H9 (cell line): Measurements from ENCODE around the gene LARGE1. TPM values are rescaled to one million over a fixed set of nuclear protein-coding genes. Genes with fewer than 3 reads are reported as not detected.

ENCODE experiments used
- DNase-seq: peaks from one replicate; pipeline ENCODE4 v3.0.0-alpha.2; 2017
- H2AFZ ChIP-seq: one replicate; pipeline ENCODE4 v1.6.1; 2013; ENCODE audit warnings: mild to moderate bottlenecking, low read length, control low read depth, moderate library complexity
- H2AK5ac ChIP-seq: 2 replicates; pipeline ENCODE4 v1.6.1; 2013; ENCODE audit warnings: low read length, control low read depth, mixed read lengths; ENCODE audit not compliant: insufficient read length
- H2BK120ac ChIP-seq: one replicate; pipeline ENCODE4 v1.6.1; 2013; ENCODE audit warnings: low read depth, mild to moderate bottlenecking, low read length, control low read depth, inconsistent platforms; ENCODE audit not compliant: poor library complexity, severe bottlenecking
- H2BK12ac ChIP-seq: 2 replicates; pipeline ENCODE4 v1.6.1; 2013; ENCODE audit warnings: low read length, control low read depth, mixed read lengths, low read depth; ENCODE audit not compliant: insufficient read length
- H2BK15ac ChIP-seq: 2 replicates; pipeline ENCODE4 v1.6.1; 2013; ENCODE audit warnings: low read depth, low read length, control low read depth
- H2BK20ac ChIP-seq: one replicate; pipeline ENCODE4 v1.6.1; 2013; ENCODE audit warnings: low read depth, mild to moderate bottlenecking, low read length, control low read depth, inconsistent platforms; ENCODE audit not compliant: poor library complexity, severe bottlenecking
- H2BK5ac ChIP-seq: 2 replicates; pipeline ENCODE4 v1.6.1; 2013; ENCODE audit warnings: low read length, control low read depth, mixed read lengths; ENCODE audit not compliant: insufficient read length
- H3K14ac ChIP-seq: 2 replicates; pipeline ENCODE4 v1.6.1; 2013; ENCODE audit warnings: low read length, control low read depth; ENCODE audit not compliant: insufficient read depth
- H3K18ac ChIP-seq: 2 replicates; pipeline ENCODE4 v1.6.1; 2013; ENCODE audit warnings: low read depth, mild to moderate bottlenecking, mixed read lengths, low read length, control low read depth; ENCODE audit not compliant: insufficient read length
- H3K23ac ChIP-seq: 2 replicates; pipeline ENCODE4 v1.6.1; 2013; ENCODE audit warnings: low read length, control low read depth, mixed read lengths, low read depth; ENCODE audit not compliant: insufficient read length
- H3K23me2 ChIP-seq: 2 replicates; pipeline ENCODE4 v1.6.1; 2013; ENCODE audit warnings: low read depth, mild to moderate bottlenecking, mixed read lengths, low read length, control low read depth; ENCODE audit not compliant: insufficient read length, poor library complexity, severe bottlenecking
- H3K27ac ChIP-seq: 2 replicates; pipeline ENCODE4 v1.5.1; 2013; ENCODE audit warnings: low read length, control low read depth, mixed read lengths, low read depth; ENCODE audit not compliant: insufficient read length
- H3K27me3 ChIP-seq: 2 replicates; pipeline ENCODE4 v1.6.1; 2013; ENCODE audit warnings: low read length, control low read depth, inconsistent platforms; ENCODE audit not compliant: insufficient read depth
- H3K4ac ChIP-seq: 2 replicates; pipeline ENCODE4 v1.6.1; 2013; ENCODE audit warnings: low read depth, mild to moderate bottlenecking, control low read depth, inconsistent platforms, low read length, moderate library complexity
- H3K4me1 ChIP-seq: 2 replicates; pipeline ENCODE4 v1.6.1; 2013; ENCODE audit warnings: low read length, control low read depth, inconsistent platforms; ENCODE audit not compliant: insufficient read depth
- H3K4me2 ChIP-seq: 2 replicates; pipeline ENCODE4 v1.6.1; 2013; ENCODE audit warnings: low read length, control low read depth, mixed read lengths; ENCODE audit not compliant: insufficient read length, insufficient read depth
- H3K56ac ChIP-seq: 2 replicates; pipeline ENCODE4 v1.6.1; 2013; ENCODE audit warnings: low read depth, mild to moderate bottlenecking, mixed read lengths, low read length, control low read depth; ENCODE audit not compliant: insufficient read length
- H3K79me1 ChIP-seq: 2 replicates; pipeline ENCODE4 v1.6.1; 2013; ENCODE audit warnings: low read depth, mild to moderate bottlenecking, moderate library complexity, low read length, control low read depth, inconsistent platforms; ENCODE audit not compliant: insufficient read depth, poor library complexity, severe bottlenecking
- H3K79me2 ChIP-seq: 2 replicates; pipeline ENCODE4 v1.6.1; 2013; ENCODE audit warnings: low read length, control low read depth, inconsistent platforms; ENCODE audit not compliant: insufficient read depth
- H3K9ac ChIP-seq: 2 replicates; pipeline ENCODE4 v1.6.1; 2013; ENCODE audit warnings: low read length, control low read depth, mixed read lengths; ENCODE audit not compliant: insufficient read length; ENCODE audit errors: extremely low read depth
- H3K9me3 ChIP-seq: one replicate; pipeline ENCODE4 v1.6.1; 2013; ENCODE audit warnings: low read depth, low read length, inconsistent platforms; ENCODE audit not compliant: control insufficient read depth
- H3T11ph ChIP-seq: one replicate; pipeline ENCODE4 v1.6.1; 2013; ENCODE audit warnings: mild to moderate bottlenecking, low read length, control low read depth, inconsistent platforms
- H4K20me1 ChIP-seq: one replicate; pipeline ENCODE4 v1.6.1; 2013; ENCODE audit not compliant: control insufficient read depth, insufficient read length, insufficient read depth
- H4K5ac ChIP-seq: 2 replicates; pipeline ENCODE4 v1.6.1; 2013; ENCODE audit warnings: low read depth, mild to moderate bottlenecking, mixed read lengths, low read length, control low read depth; ENCODE audit not compliant: insufficient read length
- H4K8ac ChIP-seq: replicated peaks from 2 replicates; pipeline ENCODE4 v1.6.1; 2013; ENCODE audit warnings: low read length, control low read depth, mixed read lengths, low read depth; ENCODE audit not compliant: insufficient read length
- H4K91ac ChIP-seq: 2 replicates; pipeline ENCODE4 v1.6.1; 2013; ENCODE audit warnings: low read depth, mild to moderate bottlenecking, moderate library complexity, mixed read lengths, low read length, control low read depth; ENCODE audit not compliant: insufficient read length
- H3K27ac Mint-ChIP-seq, 3 experiments: 2 replicates in 2 of 3; 3 replicates in 1 of 3; pipeline ENCODE4 v1.8.0; 2020 to 2021; ENCODE audit warnings: mixed read lengths in 3 of 3, mild to moderate bottlenecking in 1 of 3, moderate library complexity in 1 of 3
- H3K27me3 Mint-ChIP-seq: 2 replicates; pipeline ENCODE4 v1.8.0; 2021; ENCODE audit warnings: low read depth, mild to moderate bottlenecking, moderate library complexity, mixed read lengths
- H3K36me3 Mint-ChIP-seq, 3 experiments: 2 replicates in 2 of 3; 3 replicates in 1 of 3; pipeline ENCODE4 v1.8.0; 2020 to 2021; ENCODE audit warnings: low read depth in 3 of 3, mixed read lengths in 3 of 3; ENCODE audit not compliant: insufficient read depth in 1 of 3
- H3K4me1 Mint-ChIP-seq, 2 experiments: 2 replicates each; pipeline ENCODE4 v1.8.0; 2020; ENCODE audit warnings: mixed read lengths in 2 of 2
- H3K4me3 Mint-ChIP-seq, 2 experiments: 2 replicates in 1 of 2; 3 replicates in 1 of 2; pipeline ENCODE4 v1.8.0; 2020 to 2021; ENCODE audit warnings: mild to moderate bottlenecking in 2 of 2, mixed read lengths in 2 of 2, moderate library complexity in 1 of 2
- H3K9me3 Mint-ChIP-seq, 2 experiments: 2 replicates in 1 of 2; 3 replicates in 1 of 2; pipeline ENCODE4 v1.8.0; 2020; ENCODE audit warnings: mild to moderate bottlenecking in 2 of 2, mixed read lengths in 2 of 2, moderate library complexity in 1 of 2
- CTCF ChIP-seq: fragments of 200-600 bp; sonication (generic); conservative IDR thresholded peaks from 3 replicates; pipeline ENCODE4 v1.8.0; 2021; ENCODE audit warnings: antibody characterized with exemption, mild to moderate bottlenecking
- WGBS: extraction: QIAGEN DNeasy Blood & Tissue Kit; methylation state at CpG from one replicate; pipeline ENCODE4 v1.1.7; 2013; ENCODE audit warnings: missing lambda C conversion rate, low lambda C conversion rate, mixed read lengths; ENCODE audit not compliant: insufficient read length; ENCODE audit errors: extremely low coverage; 5-methylcytosine and 5-hydroxymethylcytosine counted together
- total RNA-seq: library from RNA; stranded (reverse); gene quantifications from 2 replicates; pipeline ENCODE4 v1.2.1, GENCODE V29; 2021

LARGE1 gene
- total RNA-seq, 1 experiment from 2014 or later: 43.5 TPM

GRCh38 chr22:33774781-33775180 lies 145.5 kb downstream of the LARGE1 start:
- H3T11ph ChIP-seq: no peak overlapping the region
- H3K4me2 ChIP-seq: no peak overlapping the region
- no peaks in the 10 kb centered on the region for H3K23me2 ChIP-seq
- H4K5ac ChIP-seq: no peak overlapping the region
- H2BK5ac ChIP-seq: no peak overlapping the region
- H2AK5ac ChIP-seq: no peak overlapping the region
- peaks cover 10% of the 10 kb centered on the region for H3K79me1 ChIP-seq
- H3K9ac ChIP-seq: no peak overlapping the region
- H2BK20ac ChIP-seq: no peak overlapping the region
- Mint-ChIP-seq H3K9me3 (no peaks in the 10 kb centered on the region), H3K27ac (no peak overlapping the region), H3K4me1 (peaks cover 25 to 35% of the 10 kb centered on the region in 2 experiments), H3K4me3 (no peak overlapping the region), H3K36me3 (no peaks in the 10 kb centered on the region), H3K27me3 (no peaks in the 10 kb centered on the region)
- H3K79me2 ChIP-seq: peaks cover 37% of the 10 kb centered on the region; the same call in 1 of the 2 replicates
- H3K27ac ChIP-seq: no peak overlapping the region
- H2AFZ ChIP-seq: no peak overlapping the region
- no peaks in the 10 kb centered on the region for H4K20me1 ChIP-seq
- no peak overlapping the region for H4K8ac ChIP-seq
- no peaks in the 10 kb centered on the region for H3K9me3 ChIP-seq
- TF ChIP-seq CTCF: no peak
- no peak overlapping the region for H3K14ac ChIP-seq
- WGBS: no CpG with 5 or more reads among the region's 6 CpGs
- no peak overlapping the region for H3K18ac ChIP-seq
- H3K4me1 ChIP-seq: peaks cover 6% of the 10 kb centered on the region; the same call in 1 of the 2 replicates
- H3K56ac ChIP-seq: no peak overlapping the region
- H2BK15ac ChIP-seq: no peak overlapping the region
- no peak for DNase-seq
- H3K23ac ChIP-seq: no peak overlapping the region
- H2BK120ac ChIP-seq: no peak overlapping the region
- no peak overlapping the region for H3K4ac ChIP-seq
- H2BK12ac ChIP-seq: no peak overlapping the region
- H3K27me3 ChIP-seq: no peaks in the 10 kb centered on the region
- no peak overlapping the region for H4K91ac ChIP-seq
